Amniotic stem cell (primary cell): ENCODE measurements around the gene SSBP4.
A peak's percentile ranks its signal among the peaks of the same experiment; 100 is the strongest.
"Not testable (repeated sequence)": the region's sequence is repeated elsewhere in the genome, so short reads cannot be mapped to it uniquely, and the experiment has no call there.

Experiments
- DNase-seq: peaks from one replicate; lab custom pipeline; 2025; lab: John Stamatoyannopoulos, UW

SSBP4 gene

GRCh38 chr19:18419195-18419698, at the start of gene SSBP4:
Gene SSBP4 (plus strand): TSS chr19:18419398. CDS start chr19:18419649, 251 bp downstream.
- DNase-seq: peak; percentile 60

- no peak for DNase-seq
Measured at GRCh38 chr19:18373407-18373891, 45.7 kb upstream of the SSBP4 start.

GRCh38 chr19:18373892-18374629, 45.1 kb upstream of the SSBP4 start:
- DNase-seq: peak; percentile 77

- no peak for DNase-seq
Measured at GRCh38 chr19:18377026-18377425, 42.2 kb upstream of the SSBP4 start.

GRCh38 chr19:18379803-18380747, 39.1 kb upstream of the SSBP4 start:
- DNase-seq: no peak

GRCh38 chr19:18380843-18381242, 38.4 kb upstream of the SSBP4 start:
- no peak for DNase-seq

- DNase-seq: not testable (repeated sequence)
Measured at GRCh38 chr19:18383622-18384021, 35.6 kb upstream of the SSBP4 start.

- no peak for DNase-seq
Measured at GRCh38 chr19:18384775-18385174, 34.4 kb upstream of the SSBP4 start.

GRCh38 chr19:18385359-18385674, 33.9 kb upstream of the SSBP4 start:
- no peak for DNase-seq

- DNase-seq: no peak
Measured at GRCh38 chr19:18385675-18386542, 33.3 kb upstream of the SSBP4 start, which contains the start of gene GDF15. Gene GDF15 (plus strand): TSS chr19:18386158. CDS start chr19:18386190, 32 bp downstream.

GRCh38 chr19:18386543-18387271, 32.5 kb upstream of the SSBP4 start:
- no peak for DNase-seq

- no peak for DNase-seq
Measured at GRCh38 chr19:18388100-18388959, 30.9 kb upstream of the SSBP4 start.

- no peak for DNase-seq
Measured at GRCh38 chr19:18388960-18389725, 30.1 kb upstream of the SSBP4 start.

- DNase-seq: no peak
Measured at GRCh38 chr19:18389726-18390064, 29.5 kb upstream of the SSBP4 start.

- DNase-seq: no peak
Measured at GRCh38 chr19:18390065-18390907, 28.9 kb upstream of the SSBP4 start.

GRCh38 chr19:18391509-18392075, 27.6 kb upstream of the SSBP4 start:
- DNase-seq: no peak

GRCh38 chr19:18392417-18392816, 26.8 kb upstream of the SSBP4 start:
- no peak for DNase-seq

- no peak for DNase-seq
Measured at GRCh38 chr19:18392926-18393325, 26.3 kb upstream of the SSBP4 start.
